ENCODE data around the gene KRT83.

KRT83 gene

DNA sequence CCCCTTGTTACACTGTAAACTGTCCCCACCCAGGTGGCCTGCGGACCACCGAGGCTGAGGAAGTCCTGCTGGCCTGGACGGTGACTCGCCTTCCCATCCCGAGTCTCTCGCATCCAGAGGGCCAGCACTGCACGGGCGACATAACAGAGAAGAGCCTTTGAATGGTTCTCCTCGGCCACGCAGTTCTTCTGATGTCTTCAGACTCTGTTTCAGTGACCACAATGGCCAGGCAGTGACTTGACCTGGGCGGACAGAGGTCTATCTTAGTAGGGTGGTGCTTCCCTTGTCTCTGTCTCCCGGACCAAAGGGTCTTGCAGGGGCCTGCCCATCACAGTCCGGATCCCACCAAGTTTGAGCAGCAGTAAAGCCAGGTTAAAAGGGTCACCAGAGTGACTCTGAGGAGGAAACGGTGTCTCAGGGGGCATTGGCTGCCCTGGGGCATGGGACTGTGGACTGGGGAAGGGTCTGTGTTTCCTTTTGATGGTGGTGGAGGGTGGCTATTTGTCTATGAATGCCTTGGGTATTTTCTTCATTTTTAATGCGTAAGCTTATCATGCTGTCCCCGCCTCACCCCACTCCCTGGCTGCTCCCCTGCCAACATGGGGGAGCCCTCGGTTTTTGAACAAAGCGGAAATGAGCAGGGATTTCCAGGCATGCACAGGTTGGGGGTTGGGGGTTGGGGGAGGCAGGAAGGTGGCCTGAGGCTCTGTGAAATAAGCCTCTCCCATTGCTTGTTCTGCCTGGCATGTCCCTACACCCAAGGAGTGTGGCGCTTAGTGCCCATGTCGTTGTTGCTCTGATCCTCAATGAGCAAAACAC is 35.8 kb upstream of the KRT83 start:
- Histone ChIP-seq H3K27me3 (ENCODE audit: control insufficient read depth, low read length) (peaks cover 20% of the 10 kb centered on the region), H3K79me2 (ENCODE audit: control insufficient read depth, low read length) (no peaks in the 10 kb centered on the region), H3K4me3 (ENCODE audit: low read length) (no peak overlapping the region), H3K4me1 (ENCODE audit: control insufficient read depth, low read length) (peaks cover 24% of the 10 kb centered on the region), H3F3A (ENCODE audit: control insufficient read depth, insufficient read depth) (peaks cover 4% of the 10 kb centered on the region; the same call in 1 of the 2 replicates), H3K9me2 (replicated peaks; ENCODE audit: control insufficient read depth, low read length) (no peaks in the 10 kb centered on the region), H3K9me3 (ENCODE audit: control insufficient read depth, insufficient read depth, low read length) (no peaks in the 10 kb centered on the region), H4K20me1 (ENCODE audit: control insufficient read depth, insufficient read depth, low read depth, low read length) (0 out of 2 replicates have a peak, but pooled peaks cover 5% of the 10 kb centered on the region), H3K4me2 (ENCODE audit: low read length) (no peak overlapping the region), H3K27ac (ENCODE audit: low read depth, low read length) (no peak overlapping the region), H3K36me3 (ENCODE audit: control insufficient read depth, low read length) (no peaks in the 10 kb centered on the region)
- no peak for TF ChIP-seq EZH2phosphoT487 (IDR thresholded peaks at IDR 0.05; ENCODE audit: borderline replicate concordance, low read length)
- TF ChIP-seq, protein P1, sequence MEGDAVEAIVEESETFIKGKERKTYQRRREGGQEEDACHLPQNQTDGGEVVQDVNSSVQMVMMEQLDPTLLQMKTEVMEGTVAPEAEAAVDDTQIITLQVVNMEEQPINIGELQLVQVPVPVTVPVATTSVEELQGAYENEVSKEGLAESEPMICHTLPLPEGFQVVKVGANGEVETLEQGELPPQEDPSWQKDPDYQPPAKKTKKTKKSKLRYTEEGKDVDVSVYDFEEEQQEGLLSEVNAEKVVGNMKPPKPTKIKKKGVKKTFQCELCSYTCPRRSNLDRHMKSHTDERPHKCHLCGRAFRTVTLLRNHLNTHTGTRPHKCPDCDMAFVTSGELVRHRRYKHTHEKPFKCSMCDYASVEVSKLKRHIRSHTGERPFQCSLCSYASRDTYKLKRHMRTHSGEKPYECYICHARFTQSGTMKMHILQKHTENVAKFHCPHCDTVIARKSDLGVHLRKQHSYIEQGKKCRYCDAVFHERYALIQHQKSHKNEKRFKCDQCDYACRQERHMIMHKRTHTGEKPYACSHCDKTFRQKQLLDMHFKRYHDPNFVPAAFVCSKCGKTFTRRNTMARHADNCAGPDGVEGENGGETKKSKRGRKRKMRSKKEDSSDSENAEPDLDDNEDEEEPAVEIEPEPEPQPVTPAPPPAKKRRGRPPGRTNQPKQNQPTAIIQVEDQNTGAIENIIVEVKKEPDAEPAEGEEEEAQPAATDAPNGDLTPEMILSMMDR (IDR thresholded peaks at IDR 0.05; ENCODE audit: low read depth, low read length, poor library complexity, severe bottlenecking): no peak

DNA sequence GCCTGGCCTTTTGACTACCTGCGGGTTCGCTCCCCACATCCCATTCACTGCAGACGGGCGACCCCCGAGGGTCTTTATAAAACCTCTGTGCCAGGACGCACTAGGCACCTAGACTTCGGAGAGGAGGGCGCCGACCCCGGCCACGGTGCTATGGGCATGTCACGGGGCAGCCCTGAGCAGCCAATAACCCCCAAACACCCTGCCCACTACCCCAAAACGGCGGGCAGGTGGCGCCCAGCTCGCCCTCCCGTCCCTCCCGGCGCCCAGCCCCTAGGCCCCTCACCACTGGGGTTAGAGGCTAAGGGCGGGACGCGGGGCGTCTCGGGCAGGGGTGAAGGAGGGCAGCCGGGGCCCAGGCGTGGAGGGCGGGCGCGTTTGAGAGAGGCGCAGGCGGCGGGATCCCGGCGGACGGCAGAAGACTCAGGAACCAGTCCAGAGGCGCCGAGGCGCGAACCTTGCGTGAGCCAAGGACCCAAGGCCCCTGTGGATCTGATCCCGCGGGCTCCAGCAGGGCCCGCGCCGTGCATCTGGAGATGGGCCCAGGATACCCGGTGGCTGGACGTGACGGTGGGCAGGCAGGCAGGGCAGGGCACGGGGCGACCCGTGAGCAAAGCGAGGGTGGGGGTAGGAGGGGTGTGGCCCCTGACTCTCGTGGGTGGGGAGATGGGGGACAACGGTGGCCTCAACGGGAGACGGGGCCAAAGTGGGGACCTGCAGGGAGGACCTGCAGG is 35.0 kb upstream of the KRT83 start:
- Histone ChIP-seq H3K4me2 (ENCODE audit: low read length) (no peak overlapping the region), H3K9me2 (replicated peaks; ENCODE audit: control insufficient read depth, low read length) (no peaks in the 10 kb centered on the region), H4K20me1 (ENCODE audit: control insufficient read depth, insufficient read depth, low read depth, low read length) (0 out of 2 replicates have a peak, but pooled peaks cover 5% of the 10 kb centered on the region)

DNA sequence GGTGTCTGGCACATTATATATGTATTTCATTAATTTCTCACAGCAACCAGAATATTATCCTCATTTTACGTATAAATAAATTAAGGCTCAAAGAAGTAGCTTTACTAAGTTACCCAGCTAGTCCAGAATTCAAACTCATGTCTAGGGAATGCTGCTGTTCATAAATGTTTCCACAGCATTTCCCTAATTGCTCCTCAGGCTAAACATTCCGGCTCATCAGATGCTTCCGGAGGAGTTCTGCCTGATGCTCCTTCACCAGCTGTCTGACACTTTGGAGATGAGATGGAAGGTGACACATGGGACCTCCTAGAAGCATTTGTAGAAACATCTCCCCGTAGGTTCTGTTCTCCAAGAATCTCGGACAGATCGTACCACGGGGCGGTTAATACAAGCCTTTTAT is 34.0 kb upstream of the KRT83 start:
- H3K79me2 ChIP-seq (ENCODE audit: control insufficient read depth, low read length): no peaks in the 10 kb centered on the region
- H3K4me1 ChIP-seq (ENCODE audit: control insufficient read depth, low read length): peaks cover 24% of the 10 kb centered on the region
- no peak overlapping the region for H3K4me2 ChIP-seq (ENCODE audit: low read length)
- no peak overlapping the region for H3K4me3 ChIP-seq (ENCODE audit: low read length)
- 0 out of 2 replicates have a peak, but pooled peaks cover 5% of the 10 kb centered on the region for H4K20me1 ChIP-seq (ENCODE audit: control insufficient read depth, insufficient read depth, low read depth, low read length)
- H3K36me3 ChIP-seq (ENCODE audit: control insufficient read depth, low read length): no peaks in the 10 kb centered on the region
- TF ChIP-seq, protein P1 (IDR thresholded peaks at IDR 0.05; ENCODE audit: low read depth, low read length, poor library complexity, severe bottlenecking): no peak
- no peak for TF ChIP-seq EZH2phosphoT487 (IDR thresholded peaks at IDR 0.05; ENCODE audit: borderline replicate concordance, low read length)
- no peaks in the 10 kb centered on the region for H3K9me2 ChIP-seq (replicated peaks; ENCODE audit: control insufficient read depth, low read length)
- H3F3A ChIP-seq (ENCODE audit: control insufficient read depth, insufficient read depth): peaks cover 4% of the 10 kb centered on the region; the same call in 1 of the 2 replicates
- H3K27ac ChIP-seq (ENCODE audit: low read depth, low read length): no peak overlapping the region
- H3K27me3 ChIP-seq (ENCODE audit: control insufficient read depth, low read length): peaks cover 25% of the 10 kb centered on the region
- no peaks in the 10 kb centered on the region for H3K9me3 ChIP-seq (ENCODE audit: control insufficient read depth, insufficient read depth, low read length)

More for the DNA sequence above, 35.0 kb upstream of the KRT83 start:
- no peaks in the 10 kb centered on the region for H3K79me2 ChIP-seq (ENCODE audit: control insufficient read depth, low read length)
- H3F3A ChIP-seq (ENCODE audit: control insufficient read depth, insufficient read depth): peaks cover 4% of the 10 kb centered on the region; the same call in 1 of the 2 replicates
- no peaks in the 10 kb centered on the region for H3K9me3 ChIP-seq (ENCODE audit: control insufficient read depth, insufficient read depth, low read length)
- peaks cover 24% of the 10 kb centered on the region for H3K4me1 ChIP-seq (ENCODE audit: control insufficient read depth, low read length)
- peaks cover 22% of the 10 kb centered on the region for H3K27me3 ChIP-seq (ENCODE audit: control insufficient read depth, low read length)
- H3K27ac ChIP-seq (ENCODE audit: low read depth, low read length): no peak overlapping the region
- no peak overlapping the region for H3K4me3 ChIP-seq (ENCODE audit: low read length)
- no peaks in the 10 kb centered on the region for H3K36me3 ChIP-seq (ENCODE audit: control insufficient read depth, low read length)
- no peak for TF ChIP-seq EZH2phosphoT487 (IDR thresholded peaks at IDR 0.05; ENCODE audit: borderline replicate concordance, low read length)
- TF ChIP-seq, protein P1 (IDR thresholded peaks at IDR 0.05; ENCODE audit: low read depth, low read length, poor library complexity, severe bottlenecking): no peak

Measured in DOHH2 (cell line).